Epithelial cell of esophagus (primary cell): ENCODE data around the gene ZNF674.
A peak's percentile ranks its signal among the peaks of the same experiment; 100 is the strongest.
"Not testable (repeated sequence)": the region's sequence is repeated elsewhere in the genome, so short reads cannot be mapped to it uniquely, and the experiment has no call there.

ENCODE experiments used
- DNase-seq: peaks from one replicate; pipeline ENCODE4 v3.0.0; 2010; ENCODE audit warnings: low read depth
- H3K4me3 ChIP-seq: 2 replicates; pipeline ENCODE4 v1.5.1; 2011; ENCODE audit warnings: mild to moderate bottlenecking, low read length, control low read depth
- CTCF ChIP-seq: IDR thresholded peaks from 2 replicates; pipeline ENCODE4 v1.5.1; 2011; ENCODE audit warnings: low read depth, mild to moderate bottlenecking, low read length, control low read depth, inconsistent platforms; ENCODE audit not compliant: insufficient read depth; ENCODE audit errors: missing control alignments

ZNF674 gene

GRCh38 chrX:46551494-46552128 lies 6.4 kb upstream of the ZNF674 start:
- DNase-seq, result peak; percentile 34
- no peak for TF ChIP-seq CTCF
- H3K4me3 ChIP-seq, result no peak overlapping the region

- TF ChIP-seq CTCF, result no peak
- DNase-seq, result no peak
- H3K4me3 ChIP-seq, result no peak overlapping the region
These were observed 4.7 kb upstream of the ZNF674 start for GRCh38 chrX:46549914-46550313.

- DNase-seq, result peak; percentile 81
- TF ChIP-seq CTCF, result no peak
- no peak overlapping the region for H3K4me3 ChIP-seq
These were observed 2.6 kb upstream of the ZNF674 start for GRCh38 chrX:46547857-46548256.

GRCh38 chrX:46544527-46544926 lies 694 bp downstream of the ZNF674 start:
- DNase-seq, result not testable (repeated sequence)
- peak overlapping the region; percentile 78 for H3K4me3 ChIP-seq

- no peak for TF ChIP-seq CTCF
- no peak for DNase-seq
- no peak overlapping the region for H3K4me3 ChIP-seq
These were observed 1.8 kb downstream of the ZNF674 start for GRCh38 chrX:46543441-46543840.

- H3K4me3 ChIP-seq, result no peak overlapping the region
- DNase-seq, result no peak
- TF ChIP-seq CTCF, result no peak
These were observed 13.8 kb downstream of the ZNF674 start for GRCh38 chrX:46531442-46531841.

- not testable (repeated sequence) for H3K4me3 ChIP-seq, DNase-seq
These were observed 14.8 kb downstream of the ZNF674 start for GRCh38 chrX:46530404-46530908.

GRCh38 chrX:46529740-46530403 lies 15.3 kb downstream of the ZNF674 start:
- DNase-seq, H3K4me3 ChIP-seq: not testable (repeated sequence)

GRCh38 chrX:46528640-46529039 lies 16.6 kb downstream of the ZNF674 start:
- not testable (repeated sequence) for DNase-seq, H3K4me3 ChIP-seq
